Measurements from ENCODE around the gene CLIP1. TPM values are rescaled to one million over a fixed set of nuclear protein-coding genes. Genes with fewer than 3 reads are reported as not detected.

CLIP1 gene
- total and polyA plus RNA-seq, 2 of the 8 experiments (the other 6 are each of a cell fraction or from before 2014, with no cell fraction given) = 19.0 to 27.6 TPM

GRCh38 chr12:122454739-122455138 is 32.3 kb upstream of the CLIP1 start (continued):
- no peak for TF ChIP-seq RNF2 (IDR thresholded peaks at IDR 0.05; ENCODE audit: borderline replicate concordance, low read depth, low read length, missing control alignments, poor library complexity, severe bottlenecking)

All from H1 (cell line).